ENCODE measurements around the gene UBL4A. TPM values are rescaled to one million over a fixed set of nuclear protein-coding genes. Genes with fewer than 3 reads are reported as not detected.

The UBL4A gene
- total and polyA plus RNA-seq, 2 donors (not counting 3 experiments of a cell fraction or from before 2014, with no cell fraction given): 25.3 to 31.4 TPM

DNA sequence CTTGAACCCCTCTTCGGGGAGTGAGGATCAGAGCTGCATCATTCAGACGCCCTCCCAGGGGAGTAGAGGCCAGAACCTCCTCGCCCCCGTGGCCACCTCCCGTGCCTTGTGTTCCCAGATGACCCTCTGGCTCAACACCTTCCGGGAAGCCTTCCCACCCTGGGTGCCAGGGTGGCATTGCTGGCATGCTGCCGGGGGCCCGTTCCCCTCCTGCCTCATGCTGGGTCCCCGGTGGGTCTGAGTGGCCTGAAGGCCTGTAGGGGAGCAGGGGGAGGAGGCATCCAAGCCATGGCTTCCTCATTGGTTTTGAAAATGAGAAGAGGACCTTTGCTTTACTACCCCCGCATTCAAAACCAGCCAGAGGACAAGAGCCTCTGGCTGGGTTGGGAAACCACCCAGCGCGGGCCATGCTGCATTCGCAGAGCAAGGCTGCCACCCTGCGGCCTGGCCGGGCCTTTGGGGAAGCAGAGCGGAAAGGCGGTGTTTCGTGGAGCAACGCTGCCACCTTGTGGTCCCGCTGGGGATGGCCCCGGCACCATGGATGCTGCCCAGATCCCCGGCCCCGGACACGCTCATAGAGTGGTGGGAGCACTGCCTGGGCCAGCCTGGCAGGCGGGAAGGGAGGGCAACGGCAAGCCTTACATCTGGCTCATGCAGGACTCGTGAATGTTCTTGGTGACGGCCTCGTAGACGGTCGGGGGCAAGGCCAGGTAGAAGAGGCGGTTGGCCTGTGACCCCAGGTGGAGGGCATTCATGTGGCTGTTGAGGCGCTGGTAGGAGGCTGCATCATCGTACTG, 48.3 kb upstream of the UBL4A start:
- ChIA-PET POLR2A (no interaction called here), CTCF (interaction anchor here (4.2 kb wide), 1 partner anchor 161 kb away, joined by 24 read pairs; the partner anchor contains the start of gene FLNA)
- Histone ChIP-seq H3K4me1 (ENCODE audit: control insufficient read depth, extremely low read depth, insufficient read depth, low read length) (no peaks in the 10 kb centered on the region), H3K4me2 (ENCODE audit: insufficient read depth, low read length) (no peak overlapping the region), H2AFZ (ENCODE audit: low read depth, low read length) (no peak overlapping the region), H3K79me2 (ENCODE audit: control insufficient read depth, insufficient read depth, low read length) (peaks cover 10% of the 10 kb centered on the region), H3K9ac (replicated peaks; ENCODE audit: extremely low read depth, insufficient read depth, low read length) (no peak overlapping the region), H3K9me1 (replicated peaks; ENCODE audit: control insufficient read depth, extremely low read depth, insufficient read depth, low read length) (no peaks in the 10 kb centered on the region), H3K4me3 (replicated peaks in 1 of 3; ENCODE audit: insufficient read depth in 1 of 3, low read depth in 1 of 3, low read length in 3 of 3) (no peak overlapping the region), H3K36me3 (ENCODE audit: control insufficient read depth in 2 of 2, extremely low read depth in 1 of 2, insufficient read depth in 2 of 2, low read length in 2 of 2) (peaks cover 5 to 17% of the 10 kb centered on the region in 2 experiments), H3K27ac (ENCODE audit: insufficient read depth, low read depth, low read length) (no peak overlapping the region), H4K20me1 (replicated peaks; ENCODE audit: control insufficient read depth, extremely low read depth, insufficient read depth, low read length) (no peaks in the 10 kb centered on the region), H3K27me3 (ENCODE audit: control insufficient read depth in 2 of 2, insufficient read depth in 2 of 2, low read length in 2 of 2) (no peaks in the 10 kb centered on the region), H3K9me3 (replicated peaks; ENCODE audit: control insufficient read depth, insufficient read depth, low read length) (no peaks in the 10 kb centered on the region)
- BruUV-seq (replicated peaks): no TSS peak
- TF ChIP-seq JUN (IDR thresholded peaks at IDR 0.05; ENCODE audit: borderline replicate concordance, insufficient read depth, insufficient read length, low read depth) (no peak), MYC (IDR thresholded peaks at IDR 0.05; ENCODE audit: low read depth, low read length) (no peak), POLR2A (IDR thresholded peaks at IDR 0.05; ENCODE audit: low read depth, low read length) (no peak), POLR2AphosphoS5 (IDR thresholded peaks at IDR 0.05; ENCODE audit: insufficient read depth, low read depth, low read length) (peak; percentile 47)
- TF ChIP-seq, protein P1, sequence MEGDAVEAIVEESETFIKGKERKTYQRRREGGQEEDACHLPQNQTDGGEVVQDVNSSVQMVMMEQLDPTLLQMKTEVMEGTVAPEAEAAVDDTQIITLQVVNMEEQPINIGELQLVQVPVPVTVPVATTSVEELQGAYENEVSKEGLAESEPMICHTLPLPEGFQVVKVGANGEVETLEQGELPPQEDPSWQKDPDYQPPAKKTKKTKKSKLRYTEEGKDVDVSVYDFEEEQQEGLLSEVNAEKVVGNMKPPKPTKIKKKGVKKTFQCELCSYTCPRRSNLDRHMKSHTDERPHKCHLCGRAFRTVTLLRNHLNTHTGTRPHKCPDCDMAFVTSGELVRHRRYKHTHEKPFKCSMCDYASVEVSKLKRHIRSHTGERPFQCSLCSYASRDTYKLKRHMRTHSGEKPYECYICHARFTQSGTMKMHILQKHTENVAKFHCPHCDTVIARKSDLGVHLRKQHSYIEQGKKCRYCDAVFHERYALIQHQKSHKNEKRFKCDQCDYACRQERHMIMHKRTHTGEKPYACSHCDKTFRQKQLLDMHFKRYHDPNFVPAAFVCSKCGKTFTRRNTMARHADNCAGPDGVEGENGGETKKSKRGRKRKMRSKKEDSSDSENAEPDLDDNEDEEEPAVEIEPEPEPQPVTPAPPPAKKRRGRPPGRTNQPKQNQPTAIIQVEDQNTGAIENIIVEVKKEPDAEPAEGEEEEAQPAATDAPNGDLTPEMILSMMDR (IDR thresholded peaks at IDR 0.05; ENCODE audit: extremely low read depth in 1 of 2, insufficient read depth in 1 of 2, low read depth in 1 of 2, low read length in 2 of 2): peak; percentile 92 to 94
- TF ChIP-seq, protein P2, sequence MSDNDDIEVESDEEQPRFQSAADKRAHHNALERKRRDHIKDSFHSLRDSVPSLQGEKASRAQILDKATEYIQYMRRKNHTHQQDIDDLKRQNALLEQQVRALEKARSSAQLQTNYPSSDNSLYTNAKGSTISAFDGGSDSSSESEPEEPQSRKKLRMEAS (IDR thresholded peaks at IDR 0.05; ENCODE audit: insufficient read depth, insufficient read length): no peak
- dilution Hi-C loops (cut with MboI; ENCODE audit: extremely low pct_ligation_motif_present, low sequenced_read_pairs): no loop called here
- FAIRE-seq: peak; percentile 99
- intact Hi-C loops (cut with micrococcal nuclease): loop anchor here (1.0 kb wide), 1 partner anchor 161 kb away; no protein-coding TSS in a partner anchor
- peak; percentile 63 for DNase-seq (ENCODE audit: low read depth, low spot score)
